CD4-positive, alpha-beta T cell treated with Interleukin-4 for 4 hours (primary cell): ENCODE data around the gene LFNG.
"Not testable (repeated sequence)": the region's sequence is repeated elsewhere in the genome, so short reads cannot be mapped to it uniquely, and the experiment has no call there.

Experiments
- DNase-seq: peaks from one replicate; pipeline ENCODE4 v3.0.0-alpha.2; 2020

Gene LFNG

GRCh38 chr7:2553831-2554581 lies 34.4 kb downstream of the LFNG start:
- DNase-seq, result no peak

- DNase-seq, result no peak
These were observed 35.1 kb downstream of the LFNG start for GRCh38 chr7:2554661-2555111.

- peak; percentile 90 for DNase-seq
These were observed 35.8 kb downstream of the LFNG start, which contains the start of gene BRAT1 for GRCh38 chr7:2555121-2556052. BRAT1 (minus strand) TSS chr7:2555524; CDS start chr7:2554431, 1,093 bp downstream.

GRCh38 chr7:2558629-2559282 lies 39.2 kb downstream of the LFNG start, which contains the start of gene IQCE:
IQCE (plus strand) TSS chr7:2558979; CDS start chr7:2559182, 203 bp downstream.
- DNase-seq, result peak; percentile 88

- DNase-seq, result peak; percentile 4
These were observed 39.8 kb downstream of the LFNG start for GRCh38 chr7:2559283-2559950.

- DNase-seq, result not testable (repeated sequence)
These were observed 44.4 kb downstream of the LFNG start for GRCh38 chr7:2563955-2564354.

- no peak for DNase-seq
These were observed 45.5 kb downstream of the LFNG start for GRCh38 chr7:2564970-2565540.

- DNase-seq, result no peak
These were observed 46.8 kb downstream of the LFNG start for GRCh38 chr7:2566348-2566889.

DNA sequence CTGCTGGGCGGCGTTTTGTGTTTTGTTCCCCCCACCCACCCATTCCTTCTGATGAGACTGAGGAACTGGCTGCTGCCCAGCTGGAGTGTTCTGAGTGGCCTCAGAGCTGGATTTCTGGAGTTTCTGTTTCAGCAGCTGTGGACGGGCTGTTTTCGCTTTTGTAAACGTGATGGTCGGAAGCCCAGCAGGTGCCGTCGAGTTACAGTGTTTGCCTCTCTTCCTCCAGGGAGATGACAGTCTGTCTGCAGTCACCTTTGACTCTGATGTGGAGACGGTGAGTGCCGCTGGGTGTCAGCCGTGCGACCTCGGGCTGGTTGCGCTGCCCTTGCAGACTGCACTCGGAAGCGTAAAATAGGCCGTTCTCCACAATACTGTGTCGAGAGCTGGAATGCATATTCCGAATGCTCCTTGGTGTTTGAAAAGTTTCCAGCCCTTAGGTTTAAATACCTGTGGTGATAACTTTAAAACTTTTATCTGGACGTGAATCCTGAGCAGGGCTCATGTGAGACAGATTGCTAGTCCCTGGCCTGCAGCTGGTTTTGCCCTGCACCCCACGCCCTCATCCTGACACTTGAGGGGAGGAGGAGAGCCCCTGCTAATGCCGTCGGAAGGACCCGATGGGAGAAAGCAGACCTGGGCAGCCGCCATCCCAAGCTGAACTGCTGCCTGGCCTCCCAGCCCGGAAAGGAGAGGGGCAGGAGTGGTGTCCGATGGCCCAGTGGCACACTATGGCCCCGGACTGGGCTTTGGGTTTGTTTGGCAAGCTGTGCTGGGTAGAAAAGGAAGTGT lies 47.5 kb downstream of the LFNG start:
- peak; percentile 39 for DNase-seq

GRCh38 chr7:2567679-2568278 lies 48.2 kb downstream of the LFNG start:
- no peak for DNase-seq

GRCh38 chr7:2568521-2569223 lies 49.1 kb downstream of the LFNG start:
- no peak for DNase-seq

GRCh38 chr7:2569421-2569820 lies 49.8 kb downstream of the LFNG start:
- no peak for DNase-seq

- no peak for DNase-seq
These were observed 50.4 kb downstream of the LFNG start for GRCh38 chr7:2570021-2570420.

DNA sequence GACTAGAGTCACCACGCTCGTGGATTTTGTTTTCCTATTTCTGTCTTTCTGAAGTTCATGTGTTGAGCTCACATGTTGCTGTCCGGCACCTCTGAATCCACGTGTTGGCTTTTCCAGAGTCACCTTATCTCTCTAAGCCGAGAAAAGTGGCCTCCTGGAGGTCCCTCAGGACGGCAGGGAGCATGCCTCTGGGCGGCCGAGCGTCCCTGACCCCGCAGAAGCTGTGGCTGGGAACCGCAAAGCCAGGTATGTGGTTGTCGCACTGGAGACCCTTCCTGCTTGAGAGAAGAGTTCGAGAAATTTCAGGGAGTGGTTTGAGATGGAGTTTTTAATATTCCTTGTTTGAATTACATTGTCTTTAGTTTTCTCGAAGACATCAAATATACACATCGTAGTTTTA lies 51.8 kb downstream of the LFNG start:
- no peak for DNase-seq

GRCh38 chr7:2572101-2572842 lies 52.7 kb downstream of the LFNG start:
- DNase-seq, result no peak

- no peak for DNase-seq
These were observed 54.2 kb downstream of the LFNG start for GRCh38 chr7:2573761-2574160.

- no peak for DNase-seq
These were observed 55.6 kb downstream of the LFNG start for GRCh38 chr7:2575046-2575732.

DNA sequence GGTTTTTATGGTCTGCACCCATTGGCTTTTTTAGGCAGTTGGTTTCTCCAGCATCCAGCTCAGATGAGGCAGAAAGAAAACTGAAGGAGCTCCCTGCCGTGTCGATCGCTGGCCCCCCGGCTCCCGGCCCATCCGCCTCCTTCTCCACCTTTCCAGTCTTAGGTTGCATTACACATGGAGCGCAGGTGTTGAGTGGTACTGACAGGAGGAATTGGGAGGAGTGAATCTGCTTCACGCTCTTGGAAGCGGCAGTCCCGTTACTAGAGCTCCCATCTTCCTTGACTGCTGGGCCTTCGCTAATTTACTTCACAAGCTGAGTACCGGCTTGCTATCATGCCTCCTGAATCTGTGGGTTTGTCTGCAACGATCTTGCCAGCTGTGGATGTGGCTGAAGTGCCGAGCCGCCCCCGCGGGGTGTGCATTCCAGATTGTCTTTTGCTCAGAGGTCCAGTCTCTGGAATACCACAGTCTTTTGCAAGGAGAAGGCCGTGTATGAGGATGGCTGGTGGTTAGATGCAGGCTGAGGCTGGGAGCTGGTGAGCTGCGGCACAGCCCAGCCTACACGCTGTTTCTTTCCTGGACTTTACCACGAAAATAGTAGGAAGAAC lies 56.3 kb downstream of the LFNG start:
- DNase-seq, result no peak
